ENCODE results near the gene ARF6. TPM values are rescaled to one million over a fixed set of nuclear protein-coding genes. Genes with fewer than 3 reads are reported as not detected.
A peak's percentile ranks its signal among the peaks of the same experiment; 100 is the strongest.
"Not testable (repeated sequence)": the region's sequence is repeated elsewhere in the genome, so short reads cannot be mapped to it uniquely, and the experiment has no call there.

Gene ARF6
- total RNA-seq, 2 donors from 2014 or later = 95.2 to 98.5 TPM

DNA sequence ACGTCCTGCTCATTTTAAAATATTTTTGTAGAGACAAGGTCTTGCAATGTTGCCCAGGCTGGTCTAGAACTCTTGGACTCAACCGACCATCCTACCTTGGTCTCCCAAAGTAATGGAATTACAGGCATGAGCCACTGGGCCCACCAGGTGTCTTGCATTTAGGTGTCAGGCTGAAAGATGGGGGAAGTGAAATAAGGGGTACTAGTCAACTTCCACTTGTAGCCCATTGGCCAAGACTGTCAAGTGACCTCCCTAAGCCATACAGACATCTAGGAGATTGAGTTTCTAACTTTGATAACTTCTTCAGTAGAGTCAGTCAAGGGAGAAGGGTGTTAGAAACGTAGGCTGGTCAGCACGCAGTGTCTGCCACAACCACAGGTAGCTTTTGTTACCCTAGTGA is 32.0 kb downstream of the ARF6 start:
- H3K4me3 Mint-ChIP-seq = no peak overlapping the region
- H3K27me3 Mint-ChIP-seq = no peaks in the 10 kb centered on the region
- DNase-seq = no peak
- H3K4me1 Mint-ChIP-seq = peaks cover 14% of the 10 kb centered on the region
- no peaks in the 10 kb centered on the region for H3K9me3 ChIP-seq (ENCODE audit: control insufficient read depth, low read length, poor library complexity, severe bottlenecking)
- H3K27ac Mint-ChIP-seq = no peak overlapping the region
- no peak for ATAC-seq
- H3K36me3 Mint-ChIP-seq (ENCODE audit: low read depth) = peaks cover 2% of the 10 kb centered on the region

DNA sequence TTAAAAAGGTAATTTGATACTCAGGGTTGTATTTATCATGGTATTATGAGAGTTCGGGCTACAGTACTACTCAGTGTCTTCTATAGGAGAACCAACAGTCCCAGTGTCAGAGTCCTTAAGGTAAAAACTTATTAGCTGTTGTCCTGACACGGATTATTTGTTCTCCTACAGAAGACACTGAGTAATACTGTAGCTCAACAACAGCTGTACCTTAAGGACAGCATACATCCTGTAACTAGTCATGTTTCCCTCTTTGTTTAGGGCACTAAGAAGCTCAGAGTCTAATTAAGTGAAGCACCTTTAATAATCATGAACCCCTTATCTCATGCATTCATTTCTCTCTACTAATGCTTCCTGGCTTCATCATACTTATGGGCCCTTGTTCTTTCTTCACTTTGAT is 33.9 kb downstream of the ARF6 start:
- H3K4me1 Mint-ChIP-seq = peaks cover 11% of the 10 kb centered on the region
- DNase-seq (no peak), ATAC-seq (no peak)
- H3K27ac Mint-ChIP-seq = no peak overlapping the region
- H3K9me3 ChIP-seq (ENCODE audit: control insufficient read depth, low read length, poor library complexity, severe bottlenecking) = no peaks in the 10 kb centered on the region
- no peak overlapping the region for H3K4me3 Mint-ChIP-seq
- H3K36me3 Mint-ChIP-seq (ENCODE audit: low read depth) = peaks cover 2% of the 10 kb centered on the region
- no peaks in the 10 kb centered on the region for H3K27me3 Mint-ChIP-seq

DNA sequence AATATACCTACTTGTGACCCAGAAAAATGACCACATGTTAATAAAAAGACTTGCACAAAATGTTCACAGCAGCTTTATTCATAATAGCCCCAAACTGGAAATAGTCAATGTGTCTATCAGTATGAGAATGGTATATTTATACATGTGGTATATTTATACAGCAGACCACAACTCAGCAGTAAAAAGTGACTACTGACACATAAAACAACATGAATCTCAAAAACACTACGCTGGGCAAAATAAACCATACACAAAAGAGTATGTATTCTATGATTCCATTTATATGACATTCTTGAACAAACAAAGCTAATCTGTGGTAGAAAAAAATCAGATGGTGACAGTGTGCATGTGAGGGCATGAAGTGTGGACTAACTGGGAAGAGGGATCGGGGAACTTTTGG is 35.1 kb downstream of the ARF6 start:
- no peaks in the 10 kb centered on the region for H3K9me3 ChIP-seq (ENCODE audit: control insufficient read depth, low read length, poor library complexity, severe bottlenecking)
- DNase-seq (no peak), ATAC-seq (no peak)
- H3K27ac Mint-ChIP-seq = no peak overlapping the region
- no peaks in the 10 kb centered on the region for H3K27me3 Mint-ChIP-seq
- H3K4me1 Mint-ChIP-seq = peaks cover 11% of the 10 kb centered on the region
- H3K4me3 Mint-ChIP-seq = no peak overlapping the region
- H3K36me3 Mint-ChIP-seq (ENCODE audit: low read depth) = peaks cover 2% of the 10 kb centered on the region

DNA sequence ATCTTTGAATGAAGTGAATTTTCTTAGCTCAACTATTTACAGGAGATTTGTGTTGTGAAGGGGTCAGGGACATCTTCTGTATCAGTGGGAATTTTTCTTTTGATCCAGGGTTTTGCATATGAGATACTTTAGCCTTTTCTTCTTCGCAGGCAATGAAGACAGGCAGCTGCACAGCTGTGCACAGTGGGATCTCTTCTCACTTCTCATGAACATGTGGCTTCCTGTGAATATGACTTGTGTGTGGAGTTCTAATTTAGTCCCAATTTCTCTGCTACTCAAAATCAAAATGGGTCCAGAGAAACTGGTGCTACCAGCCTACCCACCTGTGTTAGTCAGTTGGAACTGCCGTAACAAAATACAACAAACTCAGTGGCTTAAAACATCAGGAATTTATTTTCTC is 37.8 kb downstream of the ARF6 start:
- DNase-seq (no peak), ATAC-seq (no peak)
- H3K9me3 ChIP-seq (ENCODE audit: control insufficient read depth, low read length, poor library complexity, severe bottlenecking) = no peaks in the 10 kb centered on the region
- no peaks in the 10 kb centered on the region for H3K27me3 Mint-ChIP-seq
- H3K4me1 Mint-ChIP-seq = peaks cover 6% of the 10 kb centered on the region
- peaks cover 2% of the 10 kb centered on the region for H3K36me3 Mint-ChIP-seq (ENCODE audit: low read depth)
- H3K4me3 Mint-ChIP-seq = no peak overlapping the region
- H3K27ac Mint-ChIP-seq = peak overlapping the region; percentile 39

DNA sequence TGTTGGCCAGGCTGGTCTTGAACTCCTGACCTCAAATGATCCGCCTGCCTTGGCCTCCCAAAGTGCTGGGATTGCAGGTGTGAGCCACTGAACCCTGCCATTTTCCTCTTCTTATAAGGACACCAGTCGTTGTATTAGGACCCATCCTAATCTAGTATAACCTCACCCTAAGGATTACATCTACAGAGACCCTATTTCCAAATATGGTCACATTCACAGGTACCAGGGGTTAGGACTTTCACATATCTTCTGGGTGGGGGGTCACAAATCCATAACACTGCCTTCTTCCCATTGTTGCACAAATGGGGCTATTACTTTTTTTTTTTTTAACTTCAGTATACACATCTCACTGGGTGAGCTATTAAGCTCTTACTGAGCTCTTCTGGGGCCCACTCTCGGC is 38.6 kb downstream of the ARF6 start:
- H3K4me1 Mint-ChIP-seq = peaks cover 6% of the 10 kb centered on the region
- no peak overlapping the region for H3K27ac Mint-ChIP-seq
- DNase-seq (no peak), ATAC-seq (no peak)
- H3K9me3 ChIP-seq (ENCODE audit: control insufficient read depth, low read length, poor library complexity, severe bottlenecking) = no peaks in the 10 kb centered on the region
- no peak overlapping the region for H3K4me3 Mint-ChIP-seq
- peaks cover 4% of the 10 kb centered on the region for H3K36me3 Mint-ChIP-seq (ENCODE audit: low read depth)
- no peaks in the 10 kb centered on the region for H3K27me3 Mint-ChIP-seq

DNA sequence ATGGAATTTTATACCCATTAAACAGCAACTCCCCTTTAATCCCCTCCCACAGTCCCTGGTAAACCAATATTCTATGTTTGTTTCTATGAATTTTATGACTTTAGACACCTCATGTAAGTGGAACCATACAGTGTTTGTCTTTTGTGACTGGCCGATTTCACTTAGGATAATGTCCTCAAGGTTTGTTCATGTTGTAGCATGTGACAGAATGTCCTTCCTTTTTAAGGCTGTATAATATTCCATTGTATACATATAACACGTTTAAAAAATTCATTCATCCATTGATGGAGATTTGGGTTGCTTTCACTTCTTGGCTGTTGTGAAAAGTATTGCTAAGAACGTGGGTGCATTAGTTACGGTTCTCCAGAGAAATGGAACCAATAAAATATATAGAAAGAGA is 40.2 kb downstream of the ARF6 start:
- DNase-seq = no peak

DNA sequence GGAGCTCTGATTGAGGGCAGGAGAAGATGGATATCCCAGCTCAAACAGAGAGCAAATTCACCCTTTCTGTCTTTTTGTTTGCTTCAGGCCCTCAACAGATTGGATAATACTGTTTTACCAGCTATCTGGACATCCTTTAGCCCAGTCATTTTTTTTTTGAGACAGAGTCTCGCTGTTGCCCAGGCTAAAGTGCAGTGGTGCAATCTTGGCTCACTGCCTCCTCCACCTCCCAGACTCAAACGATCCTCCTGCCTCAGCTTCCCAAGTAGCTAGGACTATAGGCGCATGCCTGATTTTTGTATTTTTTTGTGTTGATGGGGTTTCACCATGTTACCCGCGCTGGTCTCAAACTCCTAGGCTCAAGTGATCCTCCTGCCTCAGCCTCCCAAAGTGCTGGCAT is 40.8 kb downstream of the ARF6 start:
- peaks cover 5% of the 10 kb centered on the region for H3K36me3 Mint-ChIP-seq (ENCODE audit: low read depth)
- DNase-seq (no peak), ATAC-seq (no peak)
- no peaks in the 10 kb centered on the region for H3K9me3 ChIP-seq (ENCODE audit: control insufficient read depth, low read length, poor library complexity, severe bottlenecking)
- no peaks in the 10 kb centered on the region for H3K27me3 Mint-ChIP-seq
- no peak overlapping the region for H3K4me3 Mint-ChIP-seq
- H3K4me1 Mint-ChIP-seq = peaks cover 4% of the 10 kb centered on the region
- H3K27ac Mint-ChIP-seq = no peak overlapping the region

More for the DNA sequence above, 40.2 kb downstream of the ARF6 start:
- peaks cover 6% of the 10 kb centered on the region for H3K4me1 Mint-ChIP-seq
- H3K9me3 ChIP-seq (ENCODE audit: control insufficient read depth, low read length, poor library complexity, severe bottlenecking) = no peaks in the 10 kb centered on the region
- no peak overlapping the region for H3K4me3 Mint-ChIP-seq
- H3K27me3 Mint-ChIP-seq = no peaks in the 10 kb centered on the region
- no peak overlapping the region for H3K27ac Mint-ChIP-seq
- peaks cover 5% of the 10 kb centered on the region for H3K36me3 Mint-ChIP-seq (ENCODE audit: low read depth)
- ATAC-seq = no peak

DNA sequence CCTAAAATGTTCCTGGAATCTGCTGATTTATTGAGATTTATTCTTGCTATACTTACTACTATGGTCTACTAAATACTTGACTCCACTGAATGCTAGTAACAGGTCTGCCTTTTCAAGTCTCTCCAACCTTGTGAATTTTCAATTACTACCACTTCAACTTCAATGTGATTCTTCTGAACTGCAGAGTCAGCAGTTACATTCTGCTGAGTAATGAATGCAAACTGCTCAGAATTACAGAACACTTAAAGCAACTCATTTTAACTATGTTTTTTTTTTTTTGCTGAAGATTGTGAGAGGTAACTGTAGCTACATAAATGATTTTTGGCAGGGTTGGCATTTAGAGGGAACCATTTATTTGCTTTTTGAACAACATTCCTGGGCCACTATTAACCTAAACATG is 41.8 kb downstream of the ARF6 start:
- H3K27me3 Mint-ChIP-seq = no peaks in the 10 kb centered on the region
- H3K9me3 ChIP-seq (ENCODE audit: control insufficient read depth, low read length, poor library complexity, severe bottlenecking) = no peaks in the 10 kb centered on the region
- DNase-seq = no peak
- H3K4me1 Mint-ChIP-seq = peaks cover 4% of the 10 kb centered on the region
- ATAC-seq = no peak
- peaks cover 5% of the 10 kb centered on the region for H3K36me3 Mint-ChIP-seq (ENCODE audit: low read depth)
- no peak overlapping the region for H3K4me3 Mint-ChIP-seq
- H3K27ac Mint-ChIP-seq = no peak overlapping the region

DNA sequence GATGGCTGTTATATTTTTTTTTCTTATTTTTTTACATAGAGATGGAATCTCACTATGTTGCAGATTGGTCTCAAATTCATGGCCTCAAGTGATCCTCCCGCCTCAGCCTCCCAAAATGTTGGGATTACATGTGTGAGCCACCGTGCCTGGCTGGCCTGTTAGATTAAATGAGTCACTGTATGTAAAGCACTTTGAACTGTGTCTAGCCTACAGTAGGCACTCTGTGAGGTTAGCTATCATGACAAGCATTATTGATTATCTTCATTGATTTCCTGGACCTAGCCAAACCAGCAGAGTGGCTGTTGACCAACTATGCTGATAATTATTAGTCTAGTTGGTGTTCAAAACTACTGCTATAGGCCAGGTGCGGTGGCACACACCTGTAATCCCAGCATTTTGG is 42.6 kb downstream of the ARF6 start:
- no peaks in the 10 kb centered on the region for H3K27me3 Mint-ChIP-seq
- peaks cover 4% of the 10 kb centered on the region for H3K36me3 Mint-ChIP-seq (ENCODE audit: low read depth)
- no peak overlapping the region for H3K27ac Mint-ChIP-seq
- H3K4me1 Mint-ChIP-seq = peaks cover 11% of the 10 kb centered on the region
- DNase-seq (no peak), ATAC-seq (no peak)
- no peak overlapping the region for H3K4me3 Mint-ChIP-seq
- H3K9me3 ChIP-seq (ENCODE audit: control insufficient read depth, low read length, poor library complexity, severe bottlenecking) = no peaks in the 10 kb centered on the region

DNA sequence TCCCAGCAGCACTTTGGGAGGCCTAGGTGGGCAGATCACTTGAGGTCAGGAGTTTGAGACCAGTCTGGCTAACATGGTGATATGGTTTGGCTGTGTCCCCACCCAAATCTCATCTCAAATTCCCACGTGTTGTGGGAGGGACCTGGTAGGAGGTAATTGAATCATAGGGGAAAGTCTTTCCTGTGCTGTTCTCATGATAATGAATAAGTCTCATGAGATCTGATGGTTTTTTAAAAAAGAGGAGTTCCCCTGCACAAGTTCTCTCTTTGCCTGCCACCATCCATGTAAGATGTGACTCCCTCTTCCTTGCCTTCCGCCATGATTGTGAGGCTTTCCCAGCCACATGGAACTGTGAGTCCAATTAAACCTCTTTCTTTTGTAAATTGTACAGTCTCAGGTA is 43.4 kb downstream of the ARF6 start:
- not testable (repeated sequence) for DNase-seq; H3K9me3 ChIP-seq (ENCODE audit: control insufficient read depth, low read length, poor library complexity, severe bottlenecking); H3K4me3 Mint-ChIP-seq; H3K27ac Mint-ChIP-seq; H3K27me3 Mint-ChIP-seq; ATAC-seq; H3K36me3 Mint-ChIP-seq (ENCODE audit: low read depth)
- peaks cover 10% of the 10 kb centered on the region for H3K4me1 Mint-ChIP-seq

DNA sequence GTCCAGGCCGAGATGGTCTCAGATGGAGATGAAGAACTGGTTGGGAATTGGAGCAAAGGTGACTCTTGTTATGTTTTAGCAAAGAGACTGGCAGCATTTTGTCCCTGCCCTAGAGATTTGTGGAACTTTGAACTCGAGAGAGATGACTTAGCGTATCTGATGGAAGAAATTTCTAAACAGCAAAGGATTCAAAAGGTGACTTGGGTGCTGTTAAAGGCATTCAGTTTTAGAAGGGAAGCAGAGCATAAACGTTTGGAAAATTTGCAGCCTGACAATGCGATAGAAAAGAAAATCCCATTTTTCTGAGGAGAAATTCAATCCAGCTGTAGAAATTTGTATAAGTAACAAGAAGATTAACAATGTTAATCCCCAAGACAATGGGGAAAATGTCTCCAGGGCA is 44.0 kb downstream of the ARF6 start:
- H3K4me3 Mint-ChIP-seq, H3K27ac Mint-ChIP-seq: not testable (repeated sequence)
- peaks cover 12% of the 10 kb centered on the region for H3K4me1 Mint-ChIP-seq

DNA sequence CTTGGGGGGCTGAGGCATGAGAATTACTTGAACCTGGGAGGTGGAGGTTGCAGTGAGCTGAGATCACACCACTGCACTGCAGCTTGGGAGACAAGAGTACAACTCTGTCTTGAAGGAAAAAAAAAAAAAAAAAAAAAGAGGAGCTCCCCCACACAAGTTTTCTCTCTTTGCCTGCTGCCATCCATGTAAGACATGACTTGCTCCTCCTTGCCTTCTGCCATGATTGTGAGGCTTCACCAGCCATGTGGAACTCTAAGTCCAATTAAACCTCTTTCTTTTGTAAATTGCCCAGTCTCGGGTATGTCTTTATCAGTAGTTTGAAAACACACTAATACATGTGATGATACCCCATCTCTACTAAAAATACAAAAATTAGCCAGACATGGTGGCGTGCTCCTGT is 46.3 kb downstream of the ARF6 start:
- H3K4me1 Mint-ChIP-seq = peaks cover 20% of the 10 kb centered on the region
- DNase-seq; H3K27me3 Mint-ChIP-seq; H3K9me3 ChIP-seq (ENCODE audit: control insufficient read depth, low read length, poor library complexity, severe bottlenecking); H3K36me3 Mint-ChIP-seq (ENCODE audit: low read depth); ATAC-seq: not testable (repeated sequence)
- H3K27ac Mint-ChIP-seq = peak overlapping the region; percentile 1
- peak overlapping the region; percentile 33 for H3K4me3 Mint-ChIP-seq

More for the DNA sequence above, 44.0 kb downstream of the ARF6 start:
- H3K27me3 Mint-ChIP-seq; DNase-seq; ATAC-seq; H3K36me3 Mint-ChIP-seq (ENCODE audit: low read depth); H3K9me3 ChIP-seq (ENCODE audit: control insufficient read depth, low read length, poor library complexity, severe bottlenecking): not testable (repeated sequence)

DNA sequence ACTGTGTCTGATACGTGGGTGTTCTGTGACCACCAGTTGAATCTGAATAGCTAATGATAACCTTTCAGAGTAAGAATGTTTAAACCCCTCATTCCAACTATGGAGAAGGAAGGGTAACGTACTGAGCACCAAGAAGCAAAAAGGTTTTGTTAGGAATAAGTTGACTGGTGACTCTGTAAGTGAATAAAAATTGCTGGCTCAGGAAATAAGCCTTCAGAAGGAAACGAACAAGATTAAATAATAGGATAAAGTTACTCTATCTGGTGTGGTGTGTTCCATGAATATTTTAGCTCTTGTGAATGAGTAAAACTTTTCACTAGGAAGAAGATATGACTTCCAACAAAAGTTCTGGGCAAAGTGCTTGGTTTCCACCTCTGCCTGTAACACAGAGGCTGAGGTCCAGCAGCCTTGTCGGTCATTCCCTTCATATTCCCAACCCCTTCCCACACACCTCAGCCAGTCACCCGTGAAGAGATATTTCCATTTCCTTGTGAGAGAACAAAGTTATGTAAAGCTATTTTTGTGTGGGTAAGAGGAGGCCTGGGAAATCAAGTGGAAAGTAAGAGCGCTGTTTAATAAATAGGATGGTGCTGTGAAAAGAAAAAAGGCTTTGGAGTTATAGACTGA is 47.1 kb downstream of the ARF6 start:
- Mint-ChIP-seq H3K4me1 (peaks cover 22% of the 10 kb centered on the region), H3K27ac (peak overlapping the region; percentile 1), H3K27me3 (no peaks in the 10 kb centered on the region), H3K36me3 (ENCODE audit: low read depth) (peaks cover 2% of the 10 kb centered on the region), H3K4me3 (peak overlapping the region; percentile 33)
- DNase-seq = no peak
- H3K9me3 ChIP-seq (ENCODE audit: control insufficient read depth, low read length, poor library complexity, severe bottlenecking) = no peaks in the 10 kb centered on the region
- ATAC-seq = no peak

DNA sequence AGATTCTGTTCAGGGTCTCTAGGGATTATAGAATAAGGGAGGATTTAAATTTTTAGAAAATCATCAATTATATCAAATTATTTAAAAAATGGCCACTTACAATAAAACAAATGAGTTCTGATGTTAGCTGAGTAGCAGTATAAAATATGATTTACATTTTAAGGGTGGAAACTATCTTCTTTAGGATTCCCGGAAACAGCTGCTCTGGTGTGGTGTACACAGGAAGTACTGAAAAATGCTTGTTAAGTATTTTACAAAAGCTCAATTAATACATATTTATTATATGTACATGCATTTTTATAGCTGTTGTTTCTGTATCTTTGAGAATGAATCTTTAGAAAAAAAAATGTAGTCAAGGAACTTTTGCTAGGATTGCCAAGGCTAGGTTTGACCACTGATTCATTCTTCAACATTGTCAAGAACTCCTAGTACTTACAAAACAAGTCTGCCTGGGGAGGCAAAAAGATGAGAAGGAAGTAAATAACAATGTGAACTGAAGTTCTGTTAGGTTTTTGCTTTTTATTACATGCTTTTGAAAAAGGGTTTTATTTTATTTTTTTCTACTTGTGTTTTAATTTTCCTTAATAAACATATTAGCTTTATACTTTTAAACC is 48.0 kb downstream of the ARF6 start:
- Mint-ChIP-seq H3K4me3 (peak overlapping the region; percentile 51), H3K4me1 (peaks cover 31% of the 10 kb centered on the region), H3K27ac (peak overlapping the region; percentile 1), H3K36me3 (ENCODE audit: low read depth) (peaks cover 2% of the 10 kb centered on the region), H3K27me3 (no peaks in the 10 kb centered on the region)
- H3K9me3 ChIP-seq (ENCODE audit: control insufficient read depth, low read length, poor library complexity, severe bottlenecking) = no peaks in the 10 kb centered on the region
- DNase-seq = no peak
- peak; percentile 70 for ATAC-seq

Data from T-helper 17 cell (primary cell).